Measurements from ENCODE around the gene ATAD1.

Gene ATAD1

DNA sequence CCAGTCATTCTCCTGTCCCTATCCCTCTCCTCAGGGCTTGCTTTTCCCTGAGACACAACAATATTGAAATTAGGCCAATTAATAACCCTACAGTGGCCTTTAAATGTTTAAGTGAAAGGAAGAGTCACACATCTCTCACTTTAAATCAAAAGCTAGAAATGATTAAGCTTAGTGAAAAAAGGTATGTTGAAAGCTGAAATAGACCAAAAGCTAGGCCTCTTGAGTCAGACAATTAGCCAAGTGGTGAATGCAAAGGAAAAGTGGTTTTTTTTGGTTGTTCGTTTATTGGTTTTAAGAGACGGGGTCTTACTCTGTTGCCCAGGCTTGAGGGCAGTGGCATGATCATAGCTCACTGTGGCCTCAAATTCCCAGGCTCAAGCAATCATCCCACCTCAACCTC is 9.7 kb upstream of the ATAD1 start:
- H3K27ac ChIP-seq = no peak overlapping the region
- TF ChIP-seq, protein P1, sequence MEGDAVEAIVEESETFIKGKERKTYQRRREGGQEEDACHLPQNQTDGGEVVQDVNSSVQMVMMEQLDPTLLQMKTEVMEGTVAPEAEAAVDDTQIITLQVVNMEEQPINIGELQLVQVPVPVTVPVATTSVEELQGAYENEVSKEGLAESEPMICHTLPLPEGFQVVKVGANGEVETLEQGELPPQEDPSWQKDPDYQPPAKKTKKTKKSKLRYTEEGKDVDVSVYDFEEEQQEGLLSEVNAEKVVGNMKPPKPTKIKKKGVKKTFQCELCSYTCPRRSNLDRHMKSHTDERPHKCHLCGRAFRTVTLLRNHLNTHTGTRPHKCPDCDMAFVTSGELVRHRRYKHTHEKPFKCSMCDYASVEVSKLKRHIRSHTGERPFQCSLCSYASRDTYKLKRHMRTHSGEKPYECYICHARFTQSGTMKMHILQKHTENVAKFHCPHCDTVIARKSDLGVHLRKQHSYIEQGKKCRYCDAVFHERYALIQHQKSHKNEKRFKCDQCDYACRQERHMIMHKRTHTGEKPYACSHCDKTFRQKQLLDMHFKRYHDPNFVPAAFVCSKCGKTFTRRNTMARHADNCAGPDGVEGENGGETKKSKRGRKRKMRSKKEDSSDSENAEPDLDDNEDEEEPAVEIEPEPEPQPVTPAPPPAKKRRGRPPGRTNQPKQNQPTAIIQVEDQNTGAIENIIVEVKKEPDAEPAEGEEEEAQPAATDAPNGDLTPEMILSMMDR (conservative IDR thresholded peaks at IDR 0.05) = no peak

DNA sequence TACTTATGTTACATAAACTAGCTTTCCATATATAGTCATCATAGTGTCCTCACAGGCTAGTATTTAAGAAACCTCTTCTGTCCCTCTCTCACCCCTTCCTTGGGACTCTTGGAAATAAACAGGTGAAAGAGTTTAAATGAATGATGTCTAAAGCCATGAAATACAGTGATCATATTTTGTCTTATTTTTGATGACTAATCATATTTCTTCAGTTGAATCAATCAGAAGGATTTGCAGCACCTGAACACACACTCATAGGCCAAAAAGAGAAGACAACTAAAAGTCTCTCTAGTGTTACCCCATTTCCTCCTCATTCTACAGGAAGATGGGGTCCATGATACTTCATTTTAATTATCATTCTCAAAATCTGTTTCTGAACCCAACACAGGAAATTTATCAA is 8.6 kb upstream of the ATAD1 start:
- no peak overlapping the region for H3K27ac ChIP-seq
- TF ChIP-seq, protein P1 (conservative IDR thresholded peaks at IDR 0.05) = no peak

DNA sequence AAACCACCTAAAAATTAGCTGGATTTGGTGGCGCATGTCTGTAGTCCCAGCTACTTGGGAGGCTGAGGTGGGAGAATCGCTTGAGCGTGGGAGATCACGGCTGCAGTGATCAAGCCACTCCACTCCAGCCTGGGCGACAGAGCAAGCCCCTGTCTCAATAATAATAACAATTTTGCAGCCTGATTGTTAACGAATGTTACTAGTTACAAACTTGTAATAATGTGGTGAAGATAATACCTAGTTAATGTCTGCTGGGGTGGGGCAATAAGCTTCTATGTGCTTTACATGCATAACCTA is 1.2 kb upstream of the ATAD1 start:
- H3K27ac ChIP-seq = peak overlapping the region; percentile 94
- TF ChIP-seq, protein P1 (conservative IDR thresholded peaks at IDR 0.05) = no peak

DNA sequence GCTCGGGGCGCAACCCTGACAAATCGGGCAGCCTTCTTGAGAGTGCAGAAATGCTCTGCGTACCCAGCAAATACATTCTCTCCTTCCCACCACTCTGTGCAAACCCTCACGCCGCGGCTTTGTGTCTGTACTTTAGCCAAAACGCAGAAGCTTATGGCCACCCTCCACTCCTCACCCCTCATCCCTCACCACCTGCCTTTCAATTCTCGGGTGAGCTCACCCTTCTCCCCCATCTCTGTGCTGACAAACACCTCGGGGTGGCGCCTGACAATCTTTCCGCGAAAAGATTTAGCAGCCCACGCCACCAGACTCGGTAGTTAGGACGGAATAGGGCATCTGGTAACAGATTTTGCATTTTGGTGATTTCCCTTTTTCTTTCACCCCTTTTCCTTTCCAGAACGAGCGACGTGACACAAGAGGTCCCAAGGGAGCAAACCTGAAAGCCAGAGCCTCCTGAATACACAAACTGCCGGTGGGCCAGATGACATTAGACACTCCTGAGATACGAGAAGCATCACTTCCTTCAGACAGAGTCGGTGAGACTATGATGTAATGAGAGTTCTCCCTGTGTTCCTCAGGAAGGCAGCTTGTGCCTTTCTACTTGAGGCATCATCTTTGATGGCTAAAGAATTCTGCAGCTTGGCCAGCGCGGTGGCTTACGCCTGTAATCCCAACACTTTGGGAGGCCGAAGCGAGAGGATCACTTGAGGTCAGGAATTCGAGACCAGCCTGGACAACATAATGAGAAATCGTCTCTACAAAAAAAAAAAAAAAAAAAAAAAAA is 671 bp upstream of the ATAD1 start:
- H3K27ac ChIP-seq = peak overlapping the region; percentile 94
- TF ChIP-seq, protein P1 (conservative IDR thresholded peaks at IDR 0.05) = no peak; the same call in 1 of the 2 replicates

DNA sequence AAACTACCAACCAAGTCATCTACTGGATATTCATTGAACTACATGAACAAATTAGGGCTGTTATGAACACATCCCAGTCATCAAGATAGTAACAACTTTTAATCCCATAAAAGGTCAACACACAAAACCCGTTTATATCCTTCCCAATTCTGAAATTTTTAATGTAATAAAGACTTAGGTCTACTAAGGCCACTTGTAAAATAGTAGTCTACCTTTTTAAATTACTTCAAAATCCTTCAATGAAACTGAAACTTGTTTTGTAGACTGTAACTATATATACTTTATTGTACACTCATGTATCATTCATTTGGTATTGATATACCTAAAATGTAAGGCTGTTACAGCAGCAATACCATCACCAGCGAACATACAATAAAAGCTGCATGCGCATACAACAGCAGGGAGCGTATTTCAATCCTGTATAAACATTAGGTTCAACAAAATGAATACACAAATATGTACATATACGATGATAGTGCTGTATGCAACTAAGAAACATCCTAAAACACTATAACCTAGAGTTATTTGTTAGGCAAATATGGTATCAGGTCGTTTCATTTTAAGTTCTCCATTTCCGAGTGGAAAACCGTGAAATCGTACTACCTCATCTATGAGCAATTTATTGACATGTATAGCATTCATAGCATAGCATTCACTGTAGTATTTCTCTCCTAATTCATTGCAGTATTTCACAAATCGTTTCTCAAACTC is 973 bp downstream of the ATAD1 start:
- peak overlapping the region; percentile 94 for H3K27ac ChIP-seq
- TF ChIP-seq, protein P1 (conservative IDR thresholded peaks at IDR 0.05) = no peak

DNA sequence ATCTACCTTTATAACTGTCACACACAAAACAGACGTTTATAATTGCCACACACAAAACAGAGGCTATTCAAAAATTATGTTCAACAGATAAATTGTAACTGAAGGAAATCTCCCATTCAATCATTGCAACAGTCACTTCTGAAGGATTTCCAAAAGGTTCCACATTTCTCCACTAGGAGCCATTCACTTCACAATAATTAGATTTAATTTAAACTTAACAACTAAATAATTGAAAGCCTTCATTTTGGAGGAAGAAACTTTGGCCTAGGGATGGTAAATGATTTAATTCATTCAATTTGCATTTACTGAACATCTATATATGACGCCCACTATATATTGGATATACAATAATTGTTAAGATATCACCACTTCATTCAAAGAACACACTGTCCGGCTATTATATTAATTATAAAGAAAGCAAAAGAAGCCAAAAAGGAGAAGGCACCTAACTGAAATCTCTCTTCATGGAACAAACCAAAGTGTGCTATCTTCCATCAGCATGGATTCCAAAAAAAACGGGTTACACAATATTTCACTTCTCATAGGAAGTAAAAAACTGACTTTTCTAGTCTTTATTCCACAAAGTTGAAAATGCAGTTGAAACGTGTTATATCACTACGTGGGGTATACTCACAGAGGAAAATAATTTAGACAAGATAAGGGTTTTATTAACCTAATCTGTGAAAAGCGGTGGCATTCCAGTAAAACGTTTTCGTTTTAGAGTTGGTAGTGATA is 1.7 kb downstream of the ATAD1 start:
- peak overlapping the region; percentile 94 for H3K27ac ChIP-seq
- TF ChIP-seq, protein P1 (conservative IDR thresholded peaks at IDR 0.05) = peak; percentile 32; the same call in 1 of the 2 replicates

DNA sequence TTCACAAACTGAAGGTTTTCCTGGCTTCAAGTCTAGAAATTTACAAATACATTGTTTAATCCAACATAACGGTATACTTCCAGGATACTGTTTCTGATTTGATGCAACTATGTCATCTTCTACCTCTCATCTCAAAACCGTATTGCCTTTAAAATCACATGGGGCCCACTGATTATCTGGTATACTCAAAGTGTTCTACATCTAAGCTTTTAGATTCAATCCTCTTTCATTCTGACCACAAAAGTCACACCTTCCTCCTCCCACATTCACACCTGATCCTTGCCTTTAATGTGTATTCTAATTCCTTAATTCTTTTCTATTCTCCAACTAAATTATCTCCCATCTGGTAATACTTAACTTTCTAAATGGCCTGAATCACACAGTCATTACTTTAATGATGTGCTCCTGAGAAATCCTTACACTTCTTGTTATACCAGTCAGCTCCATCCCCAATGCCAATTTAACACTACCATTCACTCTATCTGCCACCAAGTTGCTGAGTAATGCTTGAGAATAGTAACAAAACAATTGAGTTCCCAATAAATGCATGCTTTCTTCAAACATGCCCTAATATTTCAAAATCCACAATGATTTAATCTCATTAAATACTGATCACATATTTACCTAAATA is 13.0 kb downstream of the ATAD1 start:
- TF ChIP-seq, protein P1 (conservative IDR thresholded peaks at IDR 0.05) = no peak
- H3K27ac ChIP-seq = no peak overlapping the region

All from VCaP (cell line).